Astrocyte of the spinal cord (primary cell): ENCODE measurements around the gene IKZF4.

Source experiments
- DNase-seq: peaks from one replicate; pipeline ENCODE4 v3.0.0; 2011; ENCODE audit warnings: low read depth, low spot score
- H3K4me3 ChIP-seq: 2 replicates; pipeline ENCODE4 v1.5.1; 2011; ENCODE audit warnings: low read depth, mild to moderate bottlenecking, low read length, moderate library complexity
- CTCF ChIP-seq: IDR thresholded peaks from 2 replicates; pipeline ENCODE4 v1.5.1; 2012; ENCODE audit warnings: low read depth, mild to moderate bottlenecking, low read length, inconsistent platforms
- in situ Hi-C: cut with HindIII; loops from 2 replicates; pipeline ENCODE4 v1.10.0; 2017; ENCODE audit warnings: low sequenced_read_pairs

Gene IKZF4

GRCh38 chr12:56013482-56013881 lies 7.4 kb upstream of the IKZF4 start:
- no peak overlapping the region for H3K4me3 ChIP-seq
- in situ Hi-C loops: no loop called here
- TF ChIP-seq CTCF: no peak
- DNase-seq: no peak

GRCh38 chr12:56014205-56014604 lies 6.6 kb upstream of the IKZF4 start:
- no peak for TF ChIP-seq CTCF
- no peak overlapping the region for H3K4me3 ChIP-seq
- DNase-seq: no peak
- in situ Hi-C loops: no loop called here

- H3K4me3 ChIP-seq: no peak overlapping the region
- TF ChIP-seq CTCF: no peak
- in situ Hi-C loops: no loop called here
- no peak for DNase-seq
These were observed 3.7 kb upstream of the IKZF4 start for GRCh38 chr12:56017181-56017580.

GRCh38 chr12:56018356-56018755 lies 2.5 kb upstream of the IKZF4 start:
- in situ Hi-C loops: no loop called here
- DNase-seq: no peak
- no peak for TF ChIP-seq CTCF
- H3K4me3 ChIP-seq: no peak overlapping the region

- no peak for DNase-seq
- peak overlapping the region; percentile 26 for H3K4me3 ChIP-seq
- in situ Hi-C loops: no loop called here
- TF ChIP-seq CTCF: no peak
These were observed 1.1 kb downstream of the IKZF4 start for GRCh38 chr12:56021889-56022497.

- in situ Hi-C loops: no loop called here
- no peak for TF ChIP-seq CTCF
- no peak for DNase-seq
- H3K4me3 ChIP-seq: no peak overlapping the region
These were observed 7.8 kb downstream of the IKZF4 start for GRCh38 chr12:56028511-56029165.
